ENCODE data around the gene PPM1N. TPM values are rescaled to one million over a fixed set of nuclear protein-coding genes. Genes with fewer than 3 reads are reported as not detected.

Gene PPM1N
- polyA plus RNA-seq, 3 donors, result 0.62 to 3.7 (median 0.71) TPM

Other genes starting within 250 kb of the PPM1N start
- 10 to 100 TPM; 10.8 to 18.7 (median 14.7) TPM for gene MARK4, start 247.2 kb upstream of the PPM1N start, polyA plus RNA-seq
- 10 to 100 TPM in 1 of 3 donors, 1 to 10 TPM in 2; 2.9 to 12.5 (median 9.2) TPM for gene CKM, start 175.6 kb upstream of the PPM1N start, polyA plus RNA-seq
- 1 to 10 TPM in 1 of 3 donors, under 1 TPM in 1, not detected in 1; 0.18 to 3.2 TPM for gene KLC3, start 157.7 kb upstream of the PPM1N start, polyA plus RNA-seq
- 1 to 10 TPM; 5.6 to 9.1 (median 7.3) TPM for gene ERCC2, start 127.9 kb upstream of the PPM1N start, polyA plus RNA-seq
- 10 to 100 TPM; 11.1 to 36.5 (median 14.5) TPM for gene PPP1R13L, start 93.4 kb upstream of the PPM1N start, polyA plus RNA-seq
- gene POLR1G, start 91.8 kb upstream of the PPM1N start, polyA plus RNA-seq, result 1 to 10 TPM; 1.5 to 6.3 (median 2.3) TPM
- 10 to 100 TPM; 31.0 to 63.9 (median 59.5) TPM for gene ERCC1, start 74.5 kb upstream of the PPM1N start, polyA plus RNA-seq
- gene FOSB, start 30.4 kb upstream of the PPM1N start, polyA plus RNA-seq, result 100 to 1,000 TPM in 2 of 3 donors, 10 to 100 TPM in 1; 11.9 to 650 (median 341) TPM
- 1 to 10 TPM; 4.9 to 7.6 (median 6.4) TPM for gene RTN2, start 1.4 kb upstream of the PPM1N start, polyA plus RNA-seq
- gene VASP, start 9.0 kb downstream of the PPM1N start, polyA plus RNA-seq, result 10 to 100 TPM; 14.9 to 93.0 (median 78.0) TPM
- gene OPA3, start 86.4 kb downstream of the PPM1N start, polyA plus RNA-seq, result 1 to 10 TPM; 3.1 to 6.7 (median 3.5) TPM
- 10 to 100 TPM in 2 of 3 donors, 1 to 10 TPM in 1; 1.3 to 29.5 (median 11.6) TPM for gene GPR4, start 103.8 kb downstream of the PPM1N start, polyA plus RNA-seq
- gene EML2, start 141.0 kb downstream of the PPM1N start, polyA plus RNA-seq, result 10 to 100 TPM; 17.5 to 29.2 (median 22.3) TPM
- 10 to 100 TPM in 1 of 3 donors, 1 to 10 TPM in 2; 5.6 to 20.2 (median 7.2) TPM for gene GIPR, start 169.8 kb downstream of the PPM1N start, polyA plus RNA-seq
- gene SNRPD2, start 193.5 kb downstream of the PPM1N start, polyA plus RNA-seq, result 100 to 1,000 TPM; 175 to 370 (median 310) TPM
- 1 to 10 TPM; 3.9 to 5.4 (median 4.9) TPM for gene QPCTL, start 194.2 kb downstream of the PPM1N start, polyA plus RNA-seq
- 1 to 10 TPM; 7.0 to 8.0 (median 7.3) TPM for gene FBXO46, start 232.5 kb downstream of the PPM1N start, polyA plus RNA-seq
- under 1 TPM; 0.01 to 0.11 (median 0.02) TPM for gene MEIOSIN, start 235.0 kb downstream of the PPM1N start, polyA plus RNA-seq

Measured in adipose tissue (tissue), 3 donors.